OCI-LY1 (cell line): Measurements from ENCODE around the gene ARV1.

Experiments used
- EZH2 ChIP-seq: fragments of 200-600 bp; sonication (generic), shearing (Covaris generic); IDR thresholded peaks from 2 replicates; pipeline ENCODE4 v1.8.0; 2017; ENCODE audit warnings: borderline replicate concordance, mixed run types, mild to moderate bottlenecking, antibody characterized with exemption, low read length, moderate library complexity, mixed read lengths
- TF ChIP-seq, protein P1 (sequence below): fragments of 200-600 bp; sonication (generic), shearing (Covaris generic); IDR thresholded peaks from 2 replicates; pipeline ENCODE4 v1.5.1; 2017; ENCODE audit warnings: mild to moderate bottlenecking, antibody characterized with exemption, low read length, moderate library complexity, mixed read lengths

DNA sequence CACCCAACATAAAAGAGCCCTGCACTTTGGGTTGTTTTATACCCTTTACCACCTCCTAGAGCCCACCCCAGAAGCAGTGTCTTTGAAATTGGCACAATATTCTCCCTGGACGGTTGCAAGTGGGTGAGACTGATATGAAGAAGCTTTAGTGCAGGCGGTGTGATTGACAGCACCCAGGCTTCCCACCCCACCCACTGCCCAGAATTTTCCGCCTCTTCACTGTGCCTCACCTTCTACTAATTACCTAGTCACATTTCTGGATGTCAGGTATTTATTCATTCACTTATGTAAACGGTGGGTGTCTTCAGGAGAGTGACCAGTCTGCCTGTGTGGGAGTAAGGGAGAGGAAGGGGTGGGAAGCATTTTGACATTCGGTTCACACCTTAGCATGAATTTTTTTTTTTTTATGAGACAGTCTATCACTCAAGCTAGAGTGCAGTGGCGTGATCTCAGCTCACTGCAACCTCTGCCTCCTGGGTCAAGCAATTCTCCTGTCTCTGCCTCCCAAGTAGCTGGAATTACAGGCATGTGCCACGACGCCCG, 62.9 kb downstream of the ARV1 start:
- TF ChIP-seq EZH2, result no peak
- TF ChIP-seq, protein P1, sequence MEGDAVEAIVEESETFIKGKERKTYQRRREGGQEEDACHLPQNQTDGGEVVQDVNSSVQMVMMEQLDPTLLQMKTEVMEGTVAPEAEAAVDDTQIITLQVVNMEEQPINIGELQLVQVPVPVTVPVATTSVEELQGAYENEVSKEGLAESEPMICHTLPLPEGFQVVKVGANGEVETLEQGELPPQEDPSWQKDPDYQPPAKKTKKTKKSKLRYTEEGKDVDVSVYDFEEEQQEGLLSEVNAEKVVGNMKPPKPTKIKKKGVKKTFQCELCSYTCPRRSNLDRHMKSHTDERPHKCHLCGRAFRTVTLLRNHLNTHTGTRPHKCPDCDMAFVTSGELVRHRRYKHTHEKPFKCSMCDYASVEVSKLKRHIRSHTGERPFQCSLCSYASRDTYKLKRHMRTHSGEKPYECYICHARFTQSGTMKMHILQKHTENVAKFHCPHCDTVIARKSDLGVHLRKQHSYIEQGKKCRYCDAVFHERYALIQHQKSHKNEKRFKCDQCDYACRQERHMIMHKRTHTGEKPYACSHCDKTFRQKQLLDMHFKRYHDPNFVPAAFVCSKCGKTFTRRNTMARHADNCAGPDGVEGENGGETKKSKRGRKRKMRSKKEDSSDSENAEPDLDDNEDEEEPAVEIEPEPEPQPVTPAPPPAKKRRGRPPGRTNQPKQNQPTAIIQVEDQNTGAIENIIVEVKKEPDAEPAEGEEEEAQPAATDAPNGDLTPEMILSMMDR, result no peak
